IPS-18c (cell line): ENCODE data around the gene QDPR.

Experiments
- H3K4me3 ChIP-seq: 2 replicates; pipeline ENCODE4 v1.7.0; 2013; ENCODE audit warnings: low read depth, mild to moderate bottlenecking, low read length, moderate library complexity; ENCODE audit not compliant: insufficient read depth
- H3K9me3 ChIP-seq: one replicate; pipeline ENCODE4 v1.6.1; 2013; ENCODE audit warnings: mild to moderate bottlenecking, low read length, moderate library complexity; ENCODE audit not compliant: control insufficient read depth, insufficient read depth

Gene QDPR

DNA sequence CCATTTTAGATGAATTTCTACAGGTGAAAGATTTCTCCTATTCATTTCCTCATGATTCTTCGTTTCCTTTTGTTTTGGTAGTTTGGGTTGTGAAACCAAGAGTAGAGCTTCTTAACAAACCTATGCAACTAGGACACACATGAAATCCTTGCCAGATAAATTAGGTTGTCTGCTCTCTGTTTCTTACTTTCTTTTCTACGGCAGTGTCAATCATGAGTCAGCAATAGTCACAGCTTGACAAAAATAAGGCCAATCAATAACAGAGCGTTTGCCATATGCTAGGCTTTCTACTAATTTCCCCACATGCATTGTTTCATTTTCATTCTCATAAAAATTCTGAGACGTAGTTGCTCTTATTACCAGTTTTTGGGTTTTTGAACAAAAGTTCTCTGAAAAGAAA lies 23.4 kb upstream of the QDPR start:
- H3K9me3 ChIP-seq = no peaks in the 10 kb centered on the region
- H3K4me3 ChIP-seq = no peak overlapping the region

DNA sequence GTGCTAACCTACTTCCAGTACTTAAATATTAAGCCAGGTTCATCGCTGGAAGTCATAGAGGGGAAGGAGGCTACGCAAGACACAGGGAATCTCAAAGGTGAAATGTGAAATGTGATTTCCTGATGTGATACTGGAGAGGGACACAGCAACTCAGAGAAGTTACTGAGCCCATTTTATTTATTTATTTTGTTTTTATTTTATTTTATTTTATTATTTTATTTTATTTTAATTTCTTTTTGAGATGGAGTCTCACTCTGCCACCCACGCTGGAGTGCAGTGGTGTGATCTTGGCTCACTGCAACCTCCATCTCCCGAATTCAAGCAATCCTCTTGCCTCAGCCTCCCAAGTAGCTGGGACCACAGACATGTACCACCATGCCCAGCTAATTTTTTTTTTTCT lies 22.8 kb upstream of the QDPR start:
- Histone ChIP-seq H3K9me3 (no peaks in the 10 kb centered on the region), H3K4me3 (no peak overlapping the region)

DNA sequence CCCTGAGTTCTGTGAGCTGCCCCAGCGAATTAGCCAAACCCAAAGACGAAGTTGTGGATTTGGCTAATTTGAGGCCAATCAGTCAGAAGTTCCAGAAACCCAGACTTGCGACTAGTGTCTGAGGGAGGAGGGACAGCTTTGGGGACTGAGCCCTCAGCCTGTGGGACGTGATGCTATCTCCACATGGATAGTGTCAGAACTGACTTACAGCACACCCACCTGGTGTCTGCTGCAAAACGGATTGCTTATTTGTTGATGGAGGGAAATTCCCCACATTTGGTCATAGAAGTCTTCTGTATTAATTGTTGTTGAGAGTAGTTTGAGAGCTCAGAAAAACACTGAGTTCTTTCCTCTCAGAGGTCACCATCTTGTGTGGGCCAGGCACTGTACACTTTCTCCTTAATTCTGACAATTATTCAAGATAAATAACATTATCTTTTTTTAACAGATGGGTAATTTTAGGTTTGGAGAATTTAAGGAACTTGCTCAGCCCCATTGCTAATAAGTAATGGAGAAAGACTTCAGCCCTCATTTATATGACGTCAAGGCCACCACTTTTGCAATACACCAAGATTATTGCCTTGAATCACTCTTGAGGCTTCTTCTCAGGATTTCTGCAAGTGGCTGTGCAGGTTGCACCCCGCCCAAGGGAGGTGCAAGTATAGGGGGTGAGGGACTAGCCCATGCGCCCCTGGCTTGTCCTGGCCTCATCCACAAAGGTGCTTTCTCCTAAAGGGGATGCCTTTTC lies 19.8 kb upstream of the QDPR start:
- Histone ChIP-seq H3K9me3 (no peaks in the 10 kb centered on the region), H3K4me3 (no peak overlapping the region)

GRCh38 chr4:17528551-17529165 lies 16.8 kb upstream of the QDPR start:
- Histone ChIP-seq H3K4me3 (no peak overlapping the region), H3K9me3 (no peaks in the 10 kb centered on the region)

DNA sequence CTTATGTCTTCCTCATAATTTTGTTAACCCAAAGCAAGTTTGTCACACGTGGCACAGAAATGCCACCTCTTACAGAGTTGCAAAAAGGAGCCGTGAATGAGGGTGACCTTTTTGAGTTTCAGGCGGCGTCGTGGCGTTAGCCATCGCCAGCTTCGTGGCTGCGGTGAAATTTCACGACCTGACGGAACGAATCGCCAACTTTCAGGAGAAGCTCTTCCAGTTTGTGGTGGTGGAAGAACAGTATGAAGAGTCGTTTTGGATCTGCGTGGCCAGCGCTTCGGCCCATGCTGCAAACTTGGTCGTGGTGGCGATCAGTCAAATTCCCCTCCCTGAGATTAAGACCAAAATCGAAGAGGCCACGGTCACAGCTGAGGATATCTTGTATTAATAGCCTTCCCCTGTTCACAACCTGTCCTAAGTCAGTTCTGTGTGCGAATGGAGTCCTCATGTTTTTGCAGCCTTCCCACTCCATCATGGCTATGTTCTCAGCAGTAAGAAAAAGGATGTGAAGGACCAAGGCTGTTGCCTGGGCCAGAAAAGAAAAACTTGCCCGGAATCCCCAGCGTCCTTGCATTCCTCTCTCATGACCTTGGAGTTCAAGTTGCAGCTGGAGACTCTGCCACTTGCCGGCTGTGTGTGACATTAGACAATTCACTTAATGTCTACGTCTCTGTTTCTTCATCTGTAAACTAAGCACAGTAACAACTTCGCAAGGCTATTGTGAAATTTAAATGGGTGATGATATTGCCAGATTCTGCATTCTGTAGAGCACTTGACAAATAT lies 15.0 kb upstream of the QDPR start:
- Histone ChIP-seq H3K4me3 (no peak overlapping the region), H3K9me3 (no peaks in the 10 kb centered on the region)

GRCh38 chr4:17523662-17524061 lies 11.8 kb upstream of the QDPR start:
- no peak overlapping the region for H3K4me3 ChIP-seq
- H3K9me3 ChIP-seq = peaks cover 2% of the 10 kb centered on the region

DNA sequence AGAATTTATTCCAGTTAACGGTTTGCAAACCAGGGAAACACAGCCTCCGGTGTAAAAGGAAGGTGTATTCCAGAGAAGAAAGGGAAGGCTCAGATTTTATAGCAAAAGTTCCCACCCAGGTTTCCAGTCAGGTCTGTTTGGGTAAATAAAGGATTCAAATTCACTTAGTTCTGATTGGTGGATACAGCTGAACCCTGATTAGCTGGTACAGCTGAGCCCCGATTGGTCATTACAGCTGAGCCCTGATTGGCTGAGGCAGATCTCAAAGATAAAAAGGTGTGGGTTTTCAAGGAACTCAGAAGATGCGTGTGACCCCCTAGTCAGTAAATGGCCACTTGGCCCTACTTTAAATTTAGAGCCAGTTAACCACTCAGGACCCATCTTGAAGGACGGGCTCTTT lies 9.7 kb upstream of the QDPR start:
- H3K4me3 ChIP-seq = no peak overlapping the region
- peaks cover 2% of the 10 kb centered on the region for H3K9me3 ChIP-seq

DNA sequence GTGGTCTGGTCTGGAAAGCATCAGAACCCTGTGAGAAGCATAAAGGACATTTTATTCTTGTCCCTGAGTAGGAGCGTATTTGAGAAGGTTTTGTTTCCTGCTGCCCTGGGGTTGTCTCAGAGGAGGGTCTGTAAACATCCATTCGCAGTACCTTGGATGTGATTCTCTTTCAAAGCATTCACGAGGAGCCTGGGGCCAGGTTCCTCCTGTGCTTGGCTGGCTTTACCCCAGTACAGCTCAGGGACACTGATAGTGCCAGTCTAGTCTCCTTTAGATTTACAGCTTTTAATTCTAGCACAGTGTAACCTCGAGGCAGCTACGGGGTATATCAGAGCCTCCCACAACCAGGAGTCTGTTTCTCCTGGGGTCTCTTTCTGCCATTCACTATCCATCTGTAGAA lies 5.8 kb upstream of the QDPR start:
- no peak overlapping the region; the same call in 1 of the 2 replicates for H3K4me3 ChIP-seq
- H3K9me3 ChIP-seq = peaks cover 2% of the 10 kb centered on the region

GRCh38 chr4:17516980-17517379 lies 5.1 kb upstream of the QDPR start:
- Histone ChIP-seq H3K9me3 (peaks cover 2% of the 10 kb centered on the region), H3K4me3 (no peak overlapping the region)

GRCh38 chr4:17515445-17516407 lies 3.8 kb upstream of the QDPR start:
- H3K9me3 ChIP-seq = no peaks in the 10 kb centered on the region

DNA sequence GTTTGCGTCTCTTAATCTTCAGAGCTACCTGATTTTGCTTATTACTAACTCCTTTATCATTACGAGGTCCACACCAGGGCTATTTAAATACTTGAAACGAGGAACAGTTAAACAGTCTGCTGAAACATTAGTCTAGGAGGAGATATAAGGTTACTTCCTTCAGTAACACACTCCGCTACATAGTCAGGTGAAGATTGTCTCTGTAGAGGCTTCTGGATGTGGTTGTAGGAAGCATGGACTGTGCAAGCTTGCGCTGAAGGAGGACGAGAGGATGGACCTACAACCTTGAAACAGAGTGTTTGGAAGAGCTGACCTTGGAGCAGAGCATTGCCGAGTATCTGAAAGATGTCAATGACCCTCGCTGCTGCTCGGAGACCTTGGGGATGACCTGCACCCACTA lies 3.0 kb upstream of the QDPR start, which contains the start of gene CLRN2:
CLRN2 (plus strand) TSS at position 301 of the 400 bp plus-strand sequence. CDS start 102 bp downstream, outside the sequence.
- Histone ChIP-seq H3K9me3 (no peaks in the 10 kb centered on the region), H3K4me3 (no peak within 1 kb of the TSS)

More at GRCh38 chr4:17515445-17516407, 3.8 kb upstream of the QDPR start:
- no peak overlapping the region for H3K4me3 ChIP-seq

- no peak overlapping the region for H3K4me3 ChIP-seq
- H3K9me3 ChIP-seq = no peaks in the 10 kb centered on the region
These were observed 1.2 kb upstream of the QDPR start for GRCh38 chr4:17512973-17513665.

DNA sequence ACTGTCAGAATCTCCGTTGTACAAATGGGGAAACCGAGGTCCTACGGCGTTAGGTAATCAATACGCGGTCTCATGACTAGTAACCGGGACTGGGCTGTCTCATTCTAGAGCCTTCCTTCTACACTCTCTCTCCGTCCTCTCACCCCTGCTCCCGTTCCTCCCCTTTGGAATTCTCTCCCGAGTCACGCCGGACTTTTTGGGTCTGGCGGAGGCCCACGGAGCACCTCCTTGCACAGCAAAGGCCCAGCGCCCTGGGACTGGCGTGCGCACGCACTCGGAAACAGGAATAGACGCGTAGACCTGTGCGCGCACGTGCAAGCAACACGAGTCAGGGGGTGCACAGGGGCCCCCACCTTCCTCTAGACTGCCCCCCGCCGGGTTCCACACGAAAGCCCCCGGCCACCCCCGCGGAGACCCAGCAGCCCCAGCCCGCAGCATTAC lies 361 bp downstream of the QDPR start:
- Histone ChIP-seq H3K9me3 (no peaks in the 10 kb centered on the region), H3K4me3 (peak overlapping the region; percentile 54)

GRCh38 chr4:17511051-17511450 lies 839 bp downstream of the QDPR start:
- Histone ChIP-seq H3K9me3 (no peaks in the 10 kb centered on the region), H3K4me3 (peak overlapping the region; percentile 54)

DNA sequence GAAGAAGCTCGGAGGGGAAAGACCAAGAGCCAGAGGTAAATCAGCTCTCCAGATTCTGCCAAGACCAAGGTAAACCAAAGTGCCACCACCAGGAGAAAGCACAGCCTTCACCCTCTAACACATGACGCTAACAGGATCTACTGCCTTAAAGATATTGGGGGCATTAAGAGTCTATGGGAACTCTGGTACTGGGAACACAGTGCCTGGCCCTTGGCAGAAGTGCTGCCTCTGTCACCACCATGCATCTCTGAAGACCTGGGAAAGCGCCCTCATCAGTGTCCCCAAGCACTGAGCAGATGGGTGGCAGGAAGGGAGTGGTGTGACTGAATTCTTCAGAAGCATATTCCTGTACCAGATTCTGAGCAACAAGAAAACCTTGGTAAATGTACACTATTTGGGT lies 1.3 kb downstream of the QDPR start:
- Histone ChIP-seq H3K9me3 (no peaks in the 10 kb centered on the region), H3K4me3 (no peak overlapping the region)

- H3K9me3 ChIP-seq = no peaks in the 10 kb centered on the region
- no peak overlapping the region for H3K4me3 ChIP-seq
These were observed 7.8 kb downstream of the QDPR start for GRCh38 chr4:17504081-17504480.
